Measurements from ENCODE around the gene TSPAN17. TPM values are rescaled to one million over a fixed set of nuclear protein-coding genes. Genes with fewer than 3 reads are reported as not detected.

The TSPAN17 gene
- total RNA-seq, 2 donors from 2014 or later, result 30.5 to 36.1 TPM

GRCh38 chr5:176624142-176624541 lies 23.1 kb upstream of the TSPAN17 start:
- no peak for TF ChIP-seq CTCF (IDR thresholded peaks at IDR 0.05)
- Histone ChIP-seq H3K27ac (no peak overlapping the region), H3K27me3 (peaks cover 58% of the 10 kb centered on the region), H3K36me3 (no peaks in the 10 kb centered on the region), H3K4me1 (no peaks in the 10 kb centered on the region), H3K9me3 (no peaks in the 10 kb centered on the region), H3K4me3 (no peak overlapping the region), H3K9ac (ENCODE audit: low read depth in 2 of 2, low read length in 2 of 2) (no peak overlapping the region)
- intact Hi-C loops (cut with DNase I), result no loop called here
- DNase-seq, result no peak

- no peaks in the 10 kb centered on the region for H3K9me3 ChIP-seq
Measured at GRCh38 chr5:176624938-176625337, 22.3 kb upstream of the TSPAN17 start.

GRCh38 chr5:176625512-176625911 lies 21.8 kb upstream of the TSPAN17 start:
- Histone ChIP-seq H3K9me3 (no peaks in the 10 kb centered on the region), H3K27me3 (peaks cover 58% of the 10 kb centered on the region), H3K9ac (ENCODE audit: low read depth in 2 of 2, low read length in 2 of 2) (no peak overlapping the region), H3K36me3 (no peaks in the 10 kb centered on the region), H3K4me1 (peaks cover 10% of the 10 kb centered on the region), H3K4me3 (no peak overlapping the region), H3K27ac (no peak overlapping the region)
- intact Hi-C loops (cut with DNase I), result no loop called here
- no peak for DNase-seq
- no peak for TF ChIP-seq CTCF (IDR thresholded peaks at IDR 0.05)

More at GRCh38 chr5:176624938-176625337, 22.3 kb upstream of the TSPAN17 start:
- H3K27ac ChIP-seq, result no peak overlapping the region
- no peak for TF ChIP-seq CTCF (IDR thresholded peaks at IDR 0.05)
- H3K9ac ChIP-seq (ENCODE audit: low read depth in 2 of 2, low read length in 2 of 2), result no peak overlapping the region
- H3K27me3 ChIP-seq, result peaks cover 58% of the 10 kb centered on the region
- no peak overlapping the region for H3K4me3 ChIP-seq
- peaks cover 4% of the 10 kb centered on the region for H3K4me1 ChIP-seq
- intact Hi-C loops (cut with DNase I), result no loop called here
- no peak for DNase-seq
- H3K36me3 ChIP-seq, result no peaks in the 10 kb centered on the region

- peak; percentile 73 for DNase-seq
- H3K9me3 ChIP-seq, result no peaks in the 10 kb centered on the region
- H3K36me3 ChIP-seq, result no peaks in the 10 kb centered on the region
- H3K27ac ChIP-seq, result no peak overlapping the region
- TF ChIP-seq CTCF (IDR thresholded peaks at IDR 0.05), result no peak
- H3K4me1 ChIP-seq, result peaks cover 11% of the 10 kb centered on the region
- intact Hi-C loops (cut with DNase I), result no loop called here
- no peak overlapping the region for H3K4me3 ChIP-seq
- peaks cover 58% of the 10 kb centered on the region for H3K27me3 ChIP-seq
- H3K9ac ChIP-seq (ENCODE audit: low read depth in 2 of 2, low read length in 2 of 2), result no peak overlapping the region
Measured at GRCh38 chr5:176625966-176626875, 21.1 kb upstream of the TSPAN17 start.

- intact Hi-C loops (cut with DNase I), result no loop called here
- Histone ChIP-seq H3K27me3 (peaks cover 60% of the 10 kb centered on the region), H3K27ac (no peak overlapping the region), H3K4me1 (peaks cover 11% of the 10 kb centered on the region), H3K4me3 (no peak overlapping the region), H3K9me3 (no peaks in the 10 kb centered on the region), H3K9ac (ENCODE audit: low read depth in 2 of 2, low read length in 2 of 2) (no peak overlapping the region), H3K36me3 (no peaks in the 10 kb centered on the region)
- no peak for TF ChIP-seq CTCF (IDR thresholded peaks at IDR 0.05)
- no peak for DNase-seq
Measured at GRCh38 chr5:176626876-176627236, 20.4 kb upstream of the TSPAN17 start.

Measured in colonic mucosa (tissue), 4 donors.